ENCODE measurements around the gene RNF212. TPM values are rescaled to one million over a fixed set of nuclear protein-coding genes. Genes with fewer than 3 reads are reported as not detected.
A peak's percentile ranks its signal among the peaks of the same experiment; 100 is the strongest.

Gene RNF212
- total and polyA plus RNA-seq, 2 experiments from 2014 or later = 2.5 to 6.0 TPM

GRCh38 chr4:1137063-1137776 is 23.9 kb upstream of the RNF212 start:
- no peak overlapping the region for H3K4me2 ChIP-seq (ENCODE audit: unreplicated experiment)
- DNase-seq = no peak
- in situ Hi-C loops (cut with MboI) = no loop called here
- no peaks in the 10 kb centered on the region for H3K9me2 ChIP-seq (ENCODE audit: insufficient read depth)
- H3K4me3 ChIP-seq = no peak overlapping the region
- H3K36me3 ChIP-seq (ENCODE audit: low read depth) = no peaks in the 10 kb centered on the region
- H3K27me3 ChIP-seq (replicated peaks; ENCODE audit: insufficient read depth) = peaks cover 18% of the 10 kb centered on the region
- no peaks in the 10 kb centered on the region for H3K4me1 ChIP-seq (ENCODE audit: insufficient read depth)
- H3K9me3 ChIP-seq (ENCODE audit: low read depth) = no peaks in the 10 kb centered on the region
- no peak overlapping the region for H3K9ac ChIP-seq
- H4K20me1 ChIP-seq (ENCODE audit: insufficient read depth) = no peaks in the 10 kb centered on the region
- 89 to 91% methylated on average over 8 of the region's 8 CpGs for WGBS, 2 experiments (ENCODE audit: low coverage in 1 of 2, low lambda C conversion rate in 2 of 2, missing lambda C conversion rate in 2 of 2)
- TF ChIP-seq EZH2 (IDR thresholded peaks at IDR 0.05; ENCODE audit: insufficient read depth, poor library complexity, severe bottlenecking) = no peak
- TF ChIP-seq EZH2phosphoT487 (IDR thresholded peaks at IDR 0.05; ENCODE audit: insufficient read depth, low read depth) = no peak
- H3K79me2 ChIP-seq (ENCODE audit: insufficient read depth) = no peaks in the 10 kb centered on the region
- H3K27ac ChIP-seq = no peak overlapping the region
- H3F3A ChIP-seq (ENCODE audit: insufficient read depth) = no peaks in the 10 kb centered on the region
- no peak overlapping the region for H2AFZ ChIP-seq

DNA sequence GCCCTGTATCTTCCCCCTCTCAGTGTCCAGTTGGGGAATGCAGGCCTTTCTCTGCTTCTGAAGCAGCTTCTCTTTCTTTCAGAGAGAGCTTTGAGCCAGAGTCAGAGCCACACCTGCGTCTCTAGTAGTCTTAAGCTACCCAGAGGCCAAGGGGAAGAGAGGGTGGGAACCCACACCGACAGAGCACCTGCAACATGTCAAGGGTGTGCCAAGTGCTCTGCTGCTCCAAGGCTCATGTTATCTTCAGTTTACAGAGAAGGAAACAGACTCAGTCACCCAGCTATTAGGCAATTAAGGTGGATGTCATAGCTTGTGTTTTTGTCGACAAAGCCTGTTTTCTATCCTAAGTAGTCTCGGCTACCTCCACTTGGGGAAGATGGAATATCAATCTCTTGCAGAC is 22.7 kb upstream of the RNF212 start:
- peaks cover 10% of the 10 kb centered on the region; the same call in 1 of the 2 replicates for H3K27me3 ChIP-seq (replicated peaks; ENCODE audit: insufficient read depth)
- no peaks in the 10 kb centered on the region for H3K79me2 ChIP-seq (ENCODE audit: insufficient read depth)
- no peak overlapping the region for H2AFZ ChIP-seq
- TF ChIP-seq EZH2phosphoT487 (IDR thresholded peaks at IDR 0.05; ENCODE audit: insufficient read depth, low read depth) (no peak), EZH2 (IDR thresholded peaks at IDR 0.05; ENCODE audit: insufficient read depth, poor library complexity, severe bottlenecking) (no peak)
- no peak overlapping the region for H3K4me2 ChIP-seq (ENCODE audit: unreplicated experiment)
- no peak for DNase-seq
- in situ Hi-C loops (cut with MboI) = no loop called here
- H3K36me3 ChIP-seq (ENCODE audit: low read depth) = no peaks in the 10 kb centered on the region
- no peaks in the 10 kb centered on the region for H3F3A ChIP-seq (ENCODE audit: insufficient read depth)
- H3K9ac ChIP-seq = no peak overlapping the region
- no peaks in the 10 kb centered on the region for H4K20me1 ChIP-seq (ENCODE audit: insufficient read depth)
- no peaks in the 10 kb centered on the region for H3K4me1 ChIP-seq (ENCODE audit: insufficient read depth)
- WGBS, 2 experiments (ENCODE audit: low coverage in 1 of 2, low lambda C conversion rate in 2 of 2, missing lambda C conversion rate in 2 of 2) = 85 to 86% methylated on average over 4 of the region's 4 CpGs
- H3K27ac ChIP-seq = no peak overlapping the region
- no peaks in the 10 kb centered on the region for H3K9me3 ChIP-seq (ENCODE audit: low read depth)
- H3K4me3 ChIP-seq = no peak overlapping the region
- H3K9me2 ChIP-seq (ENCODE audit: insufficient read depth) = no peaks in the 10 kb centered on the region

DNA sequence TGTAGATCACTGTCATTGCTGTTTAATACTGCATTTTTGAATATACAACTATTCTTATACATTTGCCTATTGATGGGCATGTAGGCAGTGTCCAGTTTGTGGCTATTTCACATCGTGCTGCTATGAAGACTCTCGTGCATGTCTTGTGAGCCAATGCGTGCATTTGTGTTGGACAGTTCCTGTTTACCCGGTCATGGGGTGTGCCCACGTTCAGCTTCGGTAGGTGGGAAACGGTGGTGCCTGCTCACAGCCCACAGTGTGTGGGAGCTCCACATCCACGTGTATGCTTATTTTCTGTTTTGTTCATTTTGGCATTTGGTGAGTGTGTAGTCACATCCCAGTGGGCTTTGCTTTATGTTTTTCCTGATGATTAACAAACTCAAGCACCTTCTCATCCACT is 19.7 kb upstream of the RNF212 start:
- Histone ChIP-seq H3F3A (ENCODE audit: insufficient read depth) (no peaks in the 10 kb centered on the region), H3K9me2 (ENCODE audit: insufficient read depth) (no peaks in the 10 kb centered on the region), H3K9me3 (ENCODE audit: low read depth) (no peaks in the 10 kb centered on the region), H2AFZ (no peak overlapping the region), H3K9ac (no peak overlapping the region), H3K4me2 (ENCODE audit: unreplicated experiment) (no peak overlapping the region), H3K4me3 (no peak overlapping the region), H3K27me3 (replicated peaks; ENCODE audit: insufficient read depth) (no peaks in the 10 kb centered on the region), H3K4me1 (ENCODE audit: insufficient read depth) (no peaks in the 10 kb centered on the region), H3K27ac (no peak overlapping the region), H4K20me1 (ENCODE audit: insufficient read depth) (no peaks in the 10 kb centered on the region), H3K36me3 (ENCODE audit: low read depth) (no peaks in the 10 kb centered on the region), H3K79me2 (ENCODE audit: insufficient read depth) (no peaks in the 10 kb centered on the region)
- in situ Hi-C loops (cut with MboI) = no loop called here
- no peak for DNase-seq
- WGBS, 2 experiments (ENCODE audit: low coverage in 1 of 2, low lambda C conversion rate in 2 of 2, missing lambda C conversion rate in 2 of 2) = 56 to 64% methylated on average over 8 of the region's 8 CpGs
- TF ChIP-seq EZH2phosphoT487 (IDR thresholded peaks at IDR 0.05; ENCODE audit: insufficient read depth, low read depth) (no peak), EZH2 (IDR thresholded peaks at IDR 0.05; ENCODE audit: insufficient read depth, poor library complexity, severe bottlenecking) (no peak)

DNA sequence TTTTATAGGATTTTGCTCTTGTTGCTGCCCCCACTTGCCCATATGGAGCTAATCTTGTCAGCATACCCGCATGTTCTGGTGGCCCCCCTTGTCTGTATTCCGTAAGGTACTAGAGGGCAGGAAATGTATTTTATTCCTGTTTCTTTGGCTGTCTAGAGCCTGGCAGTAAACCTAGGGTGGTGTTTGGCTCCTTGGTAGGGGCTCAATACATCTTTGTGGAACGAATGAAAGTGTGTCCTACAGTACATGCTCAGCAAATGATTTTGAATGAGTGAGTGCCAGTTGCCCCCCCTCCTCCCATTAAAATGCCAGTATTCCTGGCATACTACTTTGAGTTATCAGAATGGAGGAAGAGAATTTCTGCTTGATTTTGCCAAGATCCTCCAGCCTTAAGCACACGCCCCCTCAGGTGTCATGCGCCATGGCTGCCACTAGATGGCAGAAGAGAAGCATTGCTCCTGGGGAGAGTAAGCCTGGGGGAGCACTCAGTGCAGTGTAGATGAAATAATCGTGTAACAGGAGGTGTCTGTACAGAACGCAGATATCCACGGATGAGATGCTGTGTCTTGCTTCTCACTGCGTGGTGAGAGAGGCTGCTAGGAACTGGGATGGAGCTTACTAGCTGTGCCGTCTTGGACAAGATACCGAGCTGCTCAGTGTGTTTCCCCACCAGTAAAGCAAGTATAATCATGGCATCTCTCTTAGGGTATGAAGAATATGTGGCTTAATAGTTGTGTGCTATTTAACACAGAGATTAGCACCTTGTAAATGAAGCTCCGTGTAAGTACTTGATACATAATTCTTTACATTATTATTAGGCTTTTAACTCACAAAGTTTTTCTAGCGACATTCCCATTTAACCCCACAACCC is 17.2 kb upstream of the RNF212 start:
- DNase-seq = peak; percentile 75
- H2AFZ ChIP-seq = no peak overlapping the region
- in situ Hi-C loops (cut with MboI) = no loop called here

More for the DNA sequence above, 17.2 kb upstream of the RNF212 start:
- H3K36me3 ChIP-seq (ENCODE audit: low read depth) = no peaks in the 10 kb centered on the region
- no peak overlapping the region for H3K4me2 ChIP-seq (ENCODE audit: unreplicated experiment)
- no peak overlapping the region for H3K27ac ChIP-seq
- 13 to 16% methylated on average over 13 of the region's 13 CpGs for WGBS, 2 experiments (ENCODE audit: low coverage in 1 of 2, low lambda C conversion rate in 2 of 2, missing lambda C conversion rate in 2 of 2)
- H3K4me1 ChIP-seq (ENCODE audit: insufficient read depth) = 0 out of 2 replicates have a peak, but pooled peaks cover 3% of the 10 kb centered on the region
- H3K27me3 ChIP-seq (replicated peaks; ENCODE audit: insufficient read depth) = no peaks in the 10 kb centered on the region
- no peak overlapping the region for H3K9ac ChIP-seq
- H3K9me3 ChIP-seq (ENCODE audit: low read depth) = no peaks in the 10 kb centered on the region
- no peaks in the 10 kb centered on the region for H3F3A ChIP-seq (ENCODE audit: insufficient read depth)
- H4K20me1 ChIP-seq (ENCODE audit: insufficient read depth) = no peaks in the 10 kb centered on the region
- H3K9me2 ChIP-seq (ENCODE audit: insufficient read depth) = no peaks in the 10 kb centered on the region
- no peak overlapping the region for H3K4me3 ChIP-seq
- no peaks in the 10 kb centered on the region for H3K79me2 ChIP-seq (ENCODE audit: insufficient read depth)
- TF ChIP-seq EZH2 (IDR thresholded peaks at IDR 0.05; ENCODE audit: insufficient read depth, poor library complexity, severe bottlenecking) (no peak), EZH2phosphoT487 (IDR thresholded peaks at IDR 0.05; ENCODE audit: insufficient read depth, low read depth) (no peak)

All from GM23248 (cell line).